NCI-H128 (cell line): ENCODE data around the gene STUM.
"Not testable (repeated sequence)": the region's sequence is repeated elsewhere in the genome, so short reads cannot be mapped to it uniquely, and the experiment has no call there.

Experiments
- DNase-seq: peaks from one replicate; lab custom pipeline; 2025; ENCODE audit not compliant: unreplicated experiment; lab: John Stamatoyannopoulos, UW

STUM gene

DNA sequence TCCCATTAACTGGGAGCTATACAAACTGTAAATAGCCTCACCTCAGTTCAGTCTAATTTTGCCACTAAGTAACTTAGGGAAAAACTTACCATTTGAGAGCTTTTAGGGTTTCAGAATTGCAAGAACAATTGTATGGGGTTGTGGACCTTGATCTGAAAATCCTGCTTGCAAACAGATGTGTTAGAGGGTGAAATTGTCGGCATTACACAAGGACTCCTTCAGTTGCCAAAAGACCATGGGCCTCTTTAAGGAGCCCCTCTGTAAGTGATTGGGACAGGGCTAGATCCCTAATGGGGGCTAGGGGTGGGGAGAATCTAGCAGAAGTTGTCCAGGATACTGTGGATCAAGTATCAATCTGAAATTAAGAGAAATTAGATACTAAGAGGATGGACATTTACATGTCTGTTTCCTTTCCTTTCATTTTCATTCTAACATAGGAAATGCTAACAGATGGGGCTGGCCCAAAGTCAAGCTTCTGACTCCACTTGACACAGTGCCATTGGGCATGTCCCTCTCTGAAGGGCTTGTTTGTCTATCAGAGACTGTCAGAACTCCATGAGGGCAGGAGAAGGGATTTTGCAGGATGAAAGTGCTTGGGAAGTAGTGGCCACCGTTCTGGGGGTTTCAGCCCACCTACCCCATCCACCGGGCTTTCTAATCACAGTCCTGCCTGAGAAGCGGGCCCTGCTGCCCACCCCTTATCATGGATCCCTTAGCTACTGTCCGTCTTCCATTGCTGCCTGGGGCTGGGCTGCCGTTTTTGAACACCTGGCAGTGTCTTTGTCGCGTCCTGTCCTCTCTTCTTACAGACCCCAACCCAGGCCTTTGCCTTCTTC, 54.7 kb downstream of the STUM start:
- no peak for DNase-seq

DNA sequence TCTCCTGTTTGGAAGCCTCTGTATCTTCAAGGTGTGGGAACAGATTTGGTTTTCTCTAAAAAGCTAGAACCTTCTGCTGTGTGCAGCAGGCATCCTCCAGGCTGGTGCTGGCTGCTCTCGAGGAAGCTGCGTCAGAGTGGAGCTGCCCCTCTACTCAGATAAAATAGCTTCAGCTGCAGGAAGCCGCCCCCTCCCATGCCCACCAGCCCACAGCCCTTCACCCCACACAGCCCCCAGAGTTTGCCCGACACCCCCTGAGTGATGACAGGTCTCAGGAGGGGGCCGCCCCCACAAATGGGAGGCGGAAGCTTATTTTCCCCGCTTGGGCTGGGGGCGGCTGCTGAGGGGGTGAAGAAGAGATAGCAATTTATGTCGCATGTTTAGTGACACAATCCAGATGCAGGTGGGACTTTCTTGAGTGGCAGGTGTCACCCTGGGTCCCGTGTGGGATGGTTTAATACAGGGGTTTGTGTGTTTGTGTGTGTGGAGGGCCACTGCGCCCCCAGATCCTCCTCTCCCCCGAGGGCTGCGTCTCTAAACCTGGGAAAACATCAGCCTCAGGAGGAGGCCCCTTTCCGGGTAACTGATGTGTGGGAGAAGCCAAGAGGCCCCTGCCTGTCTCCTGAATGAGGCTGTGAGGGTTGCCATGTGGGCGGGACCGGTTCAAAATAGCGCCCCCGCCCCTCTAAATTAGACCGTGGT, 55.4 kb downstream of the STUM start:
- DNase-seq: no peak

- DNase-seq: no peak
Observed at GRCh38 chr1:226604560-226605317, 56.2 kb downstream of the STUM start.

- no peak for DNase-seq
Observed at GRCh38 chr1:226605318-226605950, 56.9 kb downstream of the STUM start.

DNA sequence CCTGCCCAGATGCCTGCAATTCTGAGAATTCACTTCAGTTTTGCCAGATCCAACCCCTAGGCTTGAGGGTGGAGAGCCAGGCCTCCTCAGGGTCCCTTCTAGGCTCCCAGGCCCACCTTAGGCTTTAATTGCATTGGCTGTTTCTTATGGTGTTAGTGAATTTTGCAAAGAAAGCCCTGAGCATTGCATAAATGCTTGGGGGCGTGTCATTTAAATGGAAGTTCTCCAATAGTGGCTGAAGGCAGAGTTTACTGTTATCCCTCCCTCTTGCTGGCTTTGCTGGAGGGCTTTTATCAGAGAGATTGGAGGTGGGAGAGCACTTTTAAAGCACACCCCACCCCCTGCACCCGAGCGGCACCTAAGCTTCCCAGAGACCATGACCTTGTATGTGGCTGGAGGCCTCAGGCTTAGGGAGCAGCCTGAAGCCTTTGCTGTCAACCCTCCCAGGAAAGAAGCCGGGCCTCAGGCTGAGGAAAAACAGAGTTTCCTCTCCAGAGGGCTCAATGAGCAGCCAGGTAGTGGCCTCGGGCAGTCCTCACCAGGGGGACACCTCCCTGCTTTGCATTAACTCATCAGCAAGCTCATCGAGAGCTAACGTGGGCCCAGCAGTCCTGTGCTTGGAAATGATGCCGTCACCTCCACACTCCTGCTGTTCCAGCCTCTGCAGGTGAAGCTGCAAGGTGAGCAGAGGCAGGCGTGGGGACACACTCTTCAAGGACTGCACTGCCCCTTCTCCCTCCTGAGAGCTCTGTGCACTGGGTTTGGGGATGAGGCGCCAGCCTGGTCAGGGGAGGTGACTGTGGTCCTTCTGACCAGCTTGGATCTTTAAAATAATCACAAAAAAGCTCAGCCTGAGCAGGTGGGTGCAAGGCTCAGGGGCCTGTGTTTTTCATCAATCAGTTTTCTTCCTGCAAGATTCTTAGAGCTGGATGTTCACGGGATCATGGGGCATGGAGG, 58.0 kb downstream of the STUM start:
- DNase-seq: no peak

- DNase-seq: no peak
Observed at GRCh38 chr1:226607268-226607660, 58.7 kb downstream of the STUM start.

DNA sequence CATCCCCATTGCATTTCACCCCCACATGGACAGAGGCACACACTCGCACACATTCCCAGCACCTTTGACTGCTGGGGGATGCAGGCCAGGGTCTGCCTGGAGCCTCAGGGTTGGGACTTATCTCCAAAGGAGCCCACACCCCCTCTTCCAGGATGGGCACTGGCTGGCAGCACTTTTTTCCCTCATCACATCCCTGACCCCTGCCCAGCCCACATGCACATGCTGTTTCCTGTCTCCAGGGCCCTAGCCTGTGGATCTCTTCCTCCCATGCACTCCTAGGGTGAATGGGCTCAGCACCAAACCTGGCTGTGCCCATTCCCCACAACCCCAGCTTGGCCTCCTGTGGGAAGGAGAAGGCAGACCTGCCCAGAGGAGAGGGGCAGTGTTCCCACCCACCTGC, 59.3 kb downstream of the STUM start:
- no peak for DNase-seq

- peak; percentile 40 for DNase-seq
Observed at GRCh38 chr1:226608699-226609505, 60.3 kb downstream of the STUM start.

DNA sequence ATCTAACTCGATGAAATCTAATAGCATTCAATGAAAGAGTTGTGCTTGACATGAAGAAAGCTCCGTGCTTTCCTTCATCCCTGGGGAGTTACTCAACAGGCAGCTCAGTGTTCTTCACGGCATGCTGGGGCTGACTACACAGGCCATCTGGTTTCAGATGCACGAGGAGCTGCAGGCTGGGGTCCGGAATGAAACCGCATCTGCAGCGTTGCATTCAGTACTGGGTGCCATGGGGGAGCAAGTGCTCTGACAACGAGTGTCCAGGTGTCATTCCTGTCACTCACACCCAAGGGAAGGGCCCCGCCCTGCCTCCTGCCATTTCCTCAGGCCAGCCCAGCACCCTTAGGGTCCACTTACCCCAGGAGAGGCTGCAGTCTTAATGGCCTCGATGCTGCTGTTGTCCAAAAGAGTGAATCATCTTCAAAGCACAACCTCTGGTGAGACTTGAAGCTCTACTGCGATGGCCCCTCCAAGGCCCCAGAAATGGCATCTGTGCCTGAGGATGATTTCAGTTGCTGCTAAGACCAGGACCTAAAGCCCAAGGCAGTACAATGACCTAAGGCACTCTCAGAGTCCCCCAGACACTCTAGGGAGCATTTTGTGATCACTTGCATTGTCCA, 61.4 kb downstream of the STUM start:
- DNase-seq: no peak

DNA sequence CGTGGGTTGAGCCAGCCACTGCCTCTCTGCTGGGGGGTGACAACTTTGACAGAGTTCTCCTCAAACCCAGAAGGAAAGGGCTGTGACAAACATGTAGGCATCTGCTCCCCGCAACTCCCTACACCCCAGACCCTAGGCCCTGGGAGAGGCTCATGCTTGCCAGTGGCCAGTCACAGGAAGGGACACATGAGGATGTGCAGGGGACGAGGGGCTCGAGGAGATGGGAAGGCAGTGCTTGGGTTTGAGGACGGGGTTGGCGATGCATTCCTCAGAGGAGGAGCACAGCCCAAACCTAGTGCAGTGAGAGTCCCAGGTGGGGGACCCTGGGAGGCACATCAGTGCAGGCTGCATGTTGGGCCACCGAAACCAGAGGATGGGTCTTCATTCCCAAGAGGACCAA, 62.1 kb downstream of the STUM start:
- DNase-seq: no peak

- no peak for DNase-seq
Observed at GRCh38 chr1:226611301-226611700, 62.7 kb downstream of the STUM start.

DNA sequence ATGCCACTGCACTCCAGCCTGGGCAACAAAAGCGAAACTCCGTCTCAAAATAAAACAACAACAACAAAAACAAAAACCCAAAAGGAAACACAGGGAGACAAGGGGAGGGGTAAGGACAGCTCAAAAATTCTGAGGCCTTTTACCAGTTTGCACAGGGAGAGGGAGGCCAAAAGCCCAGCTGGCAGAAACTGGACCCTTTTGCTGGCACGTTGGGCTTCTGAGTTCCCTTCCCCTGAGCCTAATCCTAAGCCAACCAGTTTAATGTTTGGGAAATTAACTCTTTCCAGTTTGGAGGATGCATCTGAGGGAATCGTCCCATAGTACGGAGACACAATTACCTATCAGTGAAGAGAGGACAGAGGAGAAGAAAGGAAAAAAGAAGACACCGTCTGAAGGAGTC, 63.4 kb downstream of the STUM start:
- not testable (repeated sequence) for DNase-seq

DNA sequence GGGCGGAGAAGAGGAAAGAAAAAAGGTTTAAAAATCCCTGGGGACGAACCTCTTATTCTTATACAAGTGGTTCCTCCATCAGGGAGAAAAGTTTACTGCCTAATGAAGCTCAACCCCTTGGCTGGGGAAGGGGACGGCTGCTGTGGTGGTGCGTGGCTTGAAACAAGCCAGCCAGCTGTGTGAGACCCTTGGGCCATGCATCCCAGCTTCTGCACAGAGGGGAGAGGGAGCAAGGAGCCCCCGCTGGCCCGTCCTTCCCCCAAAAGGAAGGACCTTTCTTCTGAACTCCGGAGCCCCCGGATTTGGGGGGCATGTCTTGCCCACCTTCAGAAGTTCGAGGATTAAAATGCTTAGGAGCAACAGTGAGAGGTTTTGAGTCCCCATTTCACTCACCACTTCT, 67.3 kb downstream of the STUM start:
- no peak for DNase-seq

DNA sequence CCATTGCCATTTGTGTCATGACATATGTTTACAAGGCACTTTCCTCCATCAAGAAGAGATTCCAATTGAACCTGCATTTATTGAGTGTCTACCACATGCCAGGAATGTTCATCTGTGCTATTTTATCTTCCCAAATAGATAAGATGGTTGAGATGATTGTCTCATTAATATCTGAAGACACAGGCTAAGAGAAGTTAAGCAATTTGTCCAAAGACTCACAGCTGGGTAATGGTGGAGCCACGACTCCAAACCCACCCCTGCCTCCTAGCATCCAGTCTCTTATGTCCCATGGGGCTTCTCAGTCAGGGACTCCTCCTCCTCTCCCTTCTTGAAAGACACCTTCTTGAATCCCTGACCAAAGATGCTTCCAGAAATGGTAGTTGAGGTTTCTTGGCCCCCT, 68.1 kb downstream of the STUM start:
- no peak for DNase-seq

GRCh38 chr1:226617109-226617508, 68.5 kb downstream of the STUM start:
- DNase-seq: no peak

DNA sequence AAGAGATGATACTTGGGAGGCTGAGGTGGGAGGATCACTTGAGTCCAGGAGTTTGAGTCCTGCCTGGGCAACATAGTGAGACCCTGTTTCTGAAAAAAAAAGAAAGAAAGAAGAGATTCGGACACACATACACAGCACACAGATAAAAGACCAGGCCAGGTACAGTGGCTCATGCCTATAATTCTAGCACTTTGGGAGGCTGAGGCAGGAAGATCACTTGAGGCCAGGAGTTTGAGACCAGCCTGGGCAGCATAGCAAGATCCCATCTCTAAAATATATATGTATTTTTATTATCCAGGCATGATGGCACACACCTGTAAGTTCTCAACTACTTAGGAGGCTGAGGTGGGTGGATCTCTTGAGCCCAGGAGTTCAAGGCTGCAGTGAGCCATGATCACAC, 69.2 kb downstream of the STUM start:
- not testable (repeated sequence) for DNase-seq

- DNase-seq: no peak
Observed at GRCh38 chr1:226618380-226618779, 69.8 kb downstream of the STUM start.

GRCh38 chr1:226619031-226619430, 70.5 kb downstream of the STUM start:
- DNase-seq: no peak

- DNase-seq: no peak
Observed at GRCh38 chr1:226622012-226622411, 73.4 kb downstream of the STUM start.
